BE2C (cell line): ENCODE results near the gene MED16.
A peak's percentile ranks its signal among the peaks of the same experiment; 100 is the strongest.
"Not testable (repeated sequence)": the region's sequence is repeated elsewhere in the genome, so short reads cannot be mapped to it uniquely, and the experiment has no call there.

Experiments
- DNase-seq: peaks from one replicate; pipeline ENCODE4 v3.0.0-alpha.2; 2020
- H3K27me3 ChIP-seq: fragments of 250-450 bp; sonication (Bioruptor Pico); 2 replicates; pipeline ENCODE4 v1.5.1; 2020; ENCODE audit warnings: mild to moderate bottlenecking
- H3K36me3 ChIP-seq: fragments of 250-450 bp; sonication (Bioruptor Pico); 2 replicates; pipeline ENCODE4 v1.5.1; 2020; ENCODE audit warnings: mild to moderate bottlenecking
- H3K4me1 ChIP-seq: fragments of 250-450 bp; sonication (Bioruptor Pico); 2 replicates; pipeline ENCODE4 v1.5.1; 2020
- H3K4me3 ChIP-seq: 2 replicates; pipeline ENCODE4 v1.5.1; 2011; ENCODE audit warnings: low read depth, low read length
- H3K9me3 ChIP-seq: fragments of 250-450 bp; sonication (Bioruptor Pico); 2 replicates; pipeline ENCODE4 v1.5.1; 2020
- TF ChIP-seq, protein P1 (sequence below): IDR thresholded peaks from 2 replicates; pipeline ENCODE4 v1.5.1; 2012; ENCODE audit warnings: mild to moderate bottlenecking, low read depth, low read length

MED16 gene

DNA sequence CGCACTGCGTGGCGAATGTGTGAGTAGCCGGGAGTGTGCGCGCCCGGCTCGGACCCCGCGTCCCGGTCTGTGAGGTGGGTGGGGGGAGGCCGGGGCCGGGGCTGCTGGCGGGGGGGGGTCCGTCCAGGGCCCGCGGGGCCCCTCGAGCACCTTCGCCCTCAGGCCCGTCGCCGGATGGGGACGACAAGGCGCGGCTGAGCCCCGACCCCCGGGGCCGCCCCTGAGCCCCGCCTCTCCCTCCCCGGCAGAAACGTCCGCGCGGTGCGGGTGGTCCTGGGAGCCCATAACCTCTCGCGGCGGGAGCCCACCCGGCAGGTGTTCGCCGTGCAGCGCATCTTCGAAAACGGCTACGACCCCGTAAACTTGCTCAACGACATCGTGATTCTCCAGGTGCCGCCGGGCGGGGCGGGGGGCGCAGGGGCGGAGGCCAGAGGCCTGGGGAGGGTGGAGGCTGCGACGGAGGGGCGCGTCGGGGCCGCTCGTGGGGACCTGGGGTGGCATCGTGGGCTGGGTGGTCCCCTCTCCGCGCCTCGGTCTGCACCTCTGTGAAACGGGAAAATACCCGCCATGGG, 39.9 kb downstream of the MED16 start:
- H3K27me3 ChIP-seq = peaks cover 38% of the 10 kb centered on the region

DNA sequence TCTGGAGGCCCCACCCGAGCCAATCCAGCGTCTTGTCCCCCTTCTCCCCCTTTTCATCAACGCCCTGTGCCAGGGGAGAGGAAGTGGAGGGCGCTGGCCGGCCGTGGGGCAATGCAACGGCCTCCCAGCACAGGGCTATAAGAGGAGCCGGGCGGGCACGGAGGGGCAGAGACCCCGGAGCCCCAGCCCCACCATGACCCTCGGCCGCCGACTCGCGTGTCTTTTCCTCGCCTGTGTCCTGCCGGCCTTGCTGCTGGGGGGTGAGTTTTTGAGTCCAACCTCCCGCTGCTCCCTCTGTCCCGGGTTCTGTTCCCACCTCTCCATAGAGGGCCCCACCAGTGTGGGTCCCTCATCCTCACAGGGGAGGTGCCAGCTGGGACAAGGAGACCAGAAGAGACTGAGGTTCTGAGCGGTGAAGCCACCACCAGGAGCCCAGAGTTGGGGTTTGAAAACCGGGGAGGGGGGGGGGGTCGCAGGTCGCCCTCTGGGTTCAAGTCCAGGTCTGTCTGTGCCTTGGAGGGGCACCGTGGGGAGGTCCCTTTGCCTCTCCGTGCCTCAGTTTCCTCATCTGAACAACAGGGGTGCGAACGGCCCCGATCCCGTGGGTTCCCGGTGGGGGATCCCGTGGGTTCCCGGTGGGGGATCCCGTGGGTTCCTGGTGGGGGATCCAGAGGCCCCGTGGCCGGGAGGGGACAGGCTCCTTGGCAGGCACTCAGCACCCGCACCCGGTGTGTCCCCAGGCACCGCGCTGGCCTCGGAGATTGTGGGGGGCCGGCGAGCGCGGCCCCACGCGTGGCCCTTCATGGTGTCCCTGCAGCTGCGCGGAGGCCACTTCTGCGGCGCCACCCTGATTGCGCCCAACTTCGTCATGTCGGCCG, 40.6 kb downstream of the MED16 start, which contains the start of gene ELANE:
Gene ELANE, plus strand, starts transcription at position 168 of the 878 bp plus-strand sequence. Its CDS starts 26 bp downstream, at position 194.
- H3K4me1 ChIP-seq = no peaks in the 10 kb centered on the region
- no peaks in the 10 kb centered on the region for H3K9me3 ChIP-seq
- H3K36me3 ChIP-seq = no peaks in the 10 kb centered on the region
- TF ChIP-seq, protein P1, sequence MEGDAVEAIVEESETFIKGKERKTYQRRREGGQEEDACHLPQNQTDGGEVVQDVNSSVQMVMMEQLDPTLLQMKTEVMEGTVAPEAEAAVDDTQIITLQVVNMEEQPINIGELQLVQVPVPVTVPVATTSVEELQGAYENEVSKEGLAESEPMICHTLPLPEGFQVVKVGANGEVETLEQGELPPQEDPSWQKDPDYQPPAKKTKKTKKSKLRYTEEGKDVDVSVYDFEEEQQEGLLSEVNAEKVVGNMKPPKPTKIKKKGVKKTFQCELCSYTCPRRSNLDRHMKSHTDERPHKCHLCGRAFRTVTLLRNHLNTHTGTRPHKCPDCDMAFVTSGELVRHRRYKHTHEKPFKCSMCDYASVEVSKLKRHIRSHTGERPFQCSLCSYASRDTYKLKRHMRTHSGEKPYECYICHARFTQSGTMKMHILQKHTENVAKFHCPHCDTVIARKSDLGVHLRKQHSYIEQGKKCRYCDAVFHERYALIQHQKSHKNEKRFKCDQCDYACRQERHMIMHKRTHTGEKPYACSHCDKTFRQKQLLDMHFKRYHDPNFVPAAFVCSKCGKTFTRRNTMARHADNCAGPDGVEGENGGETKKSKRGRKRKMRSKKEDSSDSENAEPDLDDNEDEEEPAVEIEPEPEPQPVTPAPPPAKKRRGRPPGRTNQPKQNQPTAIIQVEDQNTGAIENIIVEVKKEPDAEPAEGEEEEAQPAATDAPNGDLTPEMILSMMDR = no peak
- no peak for DNase-seq
- peaks cover 45% of the 10 kb centered on the region for H3K27me3 ChIP-seq
- H3K4me3 ChIP-seq = no peak within 1 kb of the TSS

More for the DNA sequence above, 39.9 kb downstream of the MED16 start:
- Histone ChIP-seq H3K4me3 (no peak overlapping the region), H3K9me3 (no peaks in the 10 kb centered on the region), H3K36me3 (no peaks in the 10 kb centered on the region), H3K4me1 (no peaks in the 10 kb centered on the region)
- TF ChIP-seq, protein P1 = no peak
- no peak for DNase-seq

DNA sequence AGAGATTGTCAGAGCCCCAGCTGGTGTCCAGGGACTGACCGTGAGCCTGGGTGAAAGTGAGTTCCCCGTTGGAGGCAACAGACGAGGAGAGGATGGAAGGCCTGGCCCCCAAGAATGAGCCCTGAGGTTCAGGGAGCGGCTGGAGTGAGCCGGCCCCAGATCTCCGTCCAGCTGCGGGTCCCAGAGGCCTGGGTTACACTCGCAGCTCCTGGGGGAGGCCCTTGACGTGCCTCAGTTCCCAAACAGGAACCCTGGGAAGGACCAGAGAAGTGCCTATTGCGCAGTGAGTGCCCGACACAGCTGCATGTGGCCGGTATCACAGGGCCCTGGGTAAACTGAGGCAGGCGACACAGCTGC, 42.0 kb downstream of the MED16 start:
- Histone ChIP-seq H3K27me3 (peaks cover 58% of the 10 kb centered on the region), H3K4me3 (no peak overlapping the region), H3K9me3 (no peaks in the 10 kb centered on the region), H3K4me1 (no peaks in the 10 kb centered on the region), H3K36me3 (no peaks in the 10 kb centered on the region)
- TF ChIP-seq, protein P1 = no peak
- DNase-seq = no peak

DNA sequence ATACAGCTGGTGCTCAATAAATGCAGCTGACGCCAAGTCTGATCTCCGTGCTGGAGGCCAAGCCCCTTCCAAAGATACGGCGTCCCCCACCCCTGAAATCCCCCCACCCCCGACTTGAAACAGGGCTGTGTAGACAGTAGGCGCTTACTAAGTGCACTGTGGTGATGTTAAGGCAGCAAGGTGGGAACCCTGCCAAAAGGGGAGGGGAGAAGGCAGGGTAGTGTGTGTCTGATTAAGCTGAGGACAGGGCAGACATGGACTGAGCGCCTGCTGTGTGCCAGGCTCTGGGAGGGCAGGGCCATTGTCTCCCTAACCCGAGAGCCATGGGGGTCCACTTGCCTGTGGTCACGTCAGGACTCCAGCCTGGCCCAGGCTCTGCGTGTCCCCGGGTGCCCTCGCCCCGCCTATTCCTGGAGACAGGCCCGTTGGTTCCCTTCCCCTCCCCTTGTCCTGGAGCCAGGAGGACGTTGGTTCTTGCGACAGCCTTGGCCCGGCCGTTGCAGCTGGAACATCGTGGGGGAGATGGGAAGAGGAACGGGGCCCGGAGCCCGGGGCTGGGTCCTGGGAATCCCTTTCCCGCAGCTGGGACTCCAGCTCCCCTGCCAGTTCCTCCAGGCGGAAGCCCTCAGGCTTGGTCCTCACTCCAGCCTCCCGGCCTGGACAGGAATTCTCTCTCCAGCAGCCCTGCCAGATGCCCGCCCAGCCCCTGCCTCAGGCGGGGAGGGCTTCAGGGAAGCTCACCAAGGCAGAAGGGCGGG, 42.6 kb downstream of the MED16 start:
- Histone ChIP-seq H3K4me3 (no peak overlapping the region), H3K36me3 (no peaks in the 10 kb centered on the region), H3K27me3 (peaks cover 58% of the 10 kb centered on the region), H3K4me1 (no peaks in the 10 kb centered on the region), H3K9me3 (no peaks in the 10 kb centered on the region)
- peak; percentile 85 for DNase-seq
- TF ChIP-seq, protein P1 = no peak

DNA sequence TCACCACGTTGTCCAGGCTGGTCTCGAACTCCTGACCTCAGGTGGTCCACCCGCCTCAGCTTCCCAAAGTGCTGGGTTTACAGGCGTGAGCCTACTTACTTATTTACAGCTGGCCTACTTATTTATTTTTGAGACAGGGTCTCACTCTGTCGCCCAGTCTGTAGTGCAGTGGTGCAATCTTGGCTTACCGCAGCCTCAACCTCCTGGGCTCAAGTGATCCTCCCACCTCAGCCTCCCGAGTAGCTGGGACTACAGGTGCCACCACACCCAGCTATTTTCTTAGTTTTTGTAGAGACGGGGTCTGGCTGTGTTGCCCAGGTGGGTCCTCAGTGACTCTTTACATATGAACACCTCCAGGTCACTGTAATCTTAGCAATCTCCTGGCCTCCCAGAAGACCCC, 43.8 kb downstream of the MED16 start:
- H3K4me1 ChIP-seq, H3K9me3 ChIP-seq, H3K4me3 ChIP-seq, DNase-seq, H3K36me3 ChIP-seq: not testable (repeated sequence)
- H3K27me3 ChIP-seq = peaks cover 63% of the 10 kb centered on the region

DNA sequence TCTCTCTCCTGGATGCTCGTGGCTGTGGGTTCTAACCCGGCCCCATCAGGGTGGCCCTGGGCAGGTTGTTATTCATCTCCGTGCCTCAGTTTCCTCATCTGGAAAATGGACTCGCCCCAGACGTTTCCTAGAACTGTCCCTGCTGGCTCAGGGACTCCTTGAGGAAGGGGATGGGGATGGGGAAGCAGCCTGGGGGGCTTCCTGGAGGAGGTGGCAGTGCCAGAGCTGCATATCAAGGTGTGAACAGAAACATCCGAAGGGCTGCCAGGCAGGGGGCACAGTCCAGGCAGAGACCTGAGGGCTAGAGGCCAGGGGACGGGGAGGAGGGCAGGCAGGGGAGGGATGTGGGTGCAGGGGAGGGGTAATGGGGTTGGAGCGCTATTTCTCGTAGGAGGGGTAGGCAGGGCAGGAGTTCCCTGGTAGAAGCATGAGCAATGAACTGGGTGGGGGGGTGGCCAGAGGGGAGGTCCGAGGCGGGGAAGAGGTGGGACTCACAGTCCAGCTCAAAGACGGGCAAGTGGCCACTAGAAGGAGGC, 44.5 kb downstream of the MED16 start:
- H3K4me3 ChIP-seq = no peak overlapping the region
- no peaks in the 10 kb centered on the region for H3K4me1 ChIP-seq
- H3K9me3 ChIP-seq = no peaks in the 10 kb centered on the region
- no peak for DNase-seq
- H3K27me3 ChIP-seq = peaks cover 69% of the 10 kb centered on the region
- no peaks in the 10 kb centered on the region for H3K36me3 ChIP-seq
- TF ChIP-seq, protein P1 = no peak
